GM19372 (cell line): ENCODE data around the gene SYT14.
"Not testable (repeated sequence)": the region's sequence is repeated elsewhere in the genome, so short reads cannot be mapped to it uniquely, and the experiment has no call there.

Experiments
- ATAC-seq: cut with Tn5 transposase; IDR thresholded peaks from one replicate; pipeline ENCODE4 v1.9.1; 2021; ENCODE audit warnings: mild to moderate bottlenecking, low read depth, moderate library complexity; ENCODE audit not compliant: unreplicated experiment

SYT14 gene

GRCh38 chr1:210022044-210022443 is 84.0 kb downstream of the SYT14 start:
- ATAC-seq, result no peak

- ATAC-seq, result no peak
These were observed 86.3 kb downstream of the SYT14 start for GRCh38 chr1:210024282-210024681.

- no peak for ATAC-seq
These were observed 87.0 kb downstream of the SYT14 start for GRCh38 chr1:210024996-210025395.

GRCh38 chr1:210025870-210026269 is 87.9 kb downstream of the SYT14 start:
- no peak for ATAC-seq

DNA sequence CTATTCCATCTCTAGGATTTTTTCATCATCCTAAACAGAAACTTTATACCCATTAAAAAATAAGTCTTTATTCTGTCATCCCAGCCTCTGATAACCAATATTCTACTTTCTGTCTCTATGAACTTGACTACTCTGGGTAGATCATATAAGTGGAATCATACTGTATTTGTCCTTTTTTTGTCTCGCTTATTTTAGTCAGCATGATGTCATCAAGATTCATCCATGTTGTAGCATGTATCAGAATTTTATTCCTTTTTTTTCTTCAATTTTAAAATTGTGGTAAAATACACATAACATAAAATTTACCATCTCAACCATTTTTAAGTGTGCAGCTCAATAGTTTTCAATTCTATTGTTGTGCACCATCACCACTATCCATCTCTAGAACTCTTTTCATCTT is 90.0 kb downstream of the SYT14 start:
- no peak for ATAC-seq

DNA sequence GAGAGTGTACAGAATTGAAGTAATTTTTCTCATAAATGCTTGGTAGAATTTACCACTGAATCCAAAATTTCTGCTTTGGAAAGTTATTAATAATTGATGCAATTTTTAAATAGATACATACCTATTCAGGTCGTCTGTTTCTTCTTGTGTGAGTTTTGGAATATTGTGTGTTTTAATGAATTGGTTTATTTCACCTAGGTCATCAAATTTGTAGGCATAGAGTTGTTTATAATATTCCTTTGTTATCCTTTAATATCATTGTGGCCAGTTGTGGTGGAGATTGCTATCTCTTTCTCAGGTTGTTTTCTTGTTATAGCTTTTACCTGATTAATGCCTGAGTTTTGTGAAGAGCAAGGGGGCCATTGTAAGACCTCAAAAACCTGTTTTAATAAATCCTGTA is 93.5 kb downstream of the SYT14 start:
- no peak for ATAC-seq

DNA sequence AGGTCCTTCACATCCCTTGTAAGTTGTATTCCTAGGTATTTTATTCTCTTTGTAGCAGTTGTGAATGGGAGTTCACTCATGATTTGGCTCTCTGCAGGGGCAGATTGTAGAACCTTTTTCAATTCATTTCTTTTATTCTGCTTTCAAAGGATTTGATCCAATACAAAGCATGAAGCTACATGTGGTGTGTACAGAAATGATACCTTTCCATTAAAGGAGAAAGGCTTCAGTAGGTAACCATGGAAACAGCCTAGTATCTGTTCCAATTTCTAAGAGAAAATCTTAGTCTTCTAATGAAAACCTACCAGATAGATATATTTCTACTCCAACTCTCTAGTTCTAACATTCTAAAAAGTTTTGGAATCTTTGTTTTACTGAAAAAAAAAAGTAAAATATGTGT is 105.0 kb downstream of the SYT14 start:
- ATAC-seq, result no peak

- no peak for ATAC-seq
These were observed 111.6 kb downstream of the SYT14 start for GRCh38 chr1:210049616-210050015.

- ATAC-seq, result not testable (repeated sequence)
These were observed 112.5 kb downstream of the SYT14 start for GRCh38 chr1:210050491-210050890.

DNA sequence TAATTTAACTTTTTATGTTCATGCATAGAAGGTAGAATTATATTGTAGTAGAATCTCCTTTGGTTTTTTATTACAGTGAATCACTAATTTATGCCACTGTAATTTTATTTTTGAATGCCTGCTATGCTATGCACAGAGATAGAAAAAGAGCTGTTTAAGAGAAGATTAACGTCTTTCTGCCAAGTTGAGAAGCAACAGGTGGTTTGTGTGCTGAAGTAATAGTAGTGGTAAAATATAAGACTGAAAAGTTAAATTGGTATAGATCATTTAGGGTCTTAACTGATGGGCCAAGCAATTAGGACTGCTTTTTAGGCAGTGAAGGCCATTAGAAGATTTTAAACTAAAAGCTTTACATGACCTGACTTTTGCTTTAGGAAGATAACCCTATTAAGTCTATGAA is 115.1 kb downstream of the SYT14 start:
- ATAC-seq, result no peak

- no peak for ATAC-seq
These were observed 119.6 kb downstream of the SYT14 start for GRCh38 chr1:210057593-210057992.

GRCh38 chr1:210061992-210062391 is 124.0 kb downstream of the SYT14 start:
- no peak for ATAC-seq

DNA sequence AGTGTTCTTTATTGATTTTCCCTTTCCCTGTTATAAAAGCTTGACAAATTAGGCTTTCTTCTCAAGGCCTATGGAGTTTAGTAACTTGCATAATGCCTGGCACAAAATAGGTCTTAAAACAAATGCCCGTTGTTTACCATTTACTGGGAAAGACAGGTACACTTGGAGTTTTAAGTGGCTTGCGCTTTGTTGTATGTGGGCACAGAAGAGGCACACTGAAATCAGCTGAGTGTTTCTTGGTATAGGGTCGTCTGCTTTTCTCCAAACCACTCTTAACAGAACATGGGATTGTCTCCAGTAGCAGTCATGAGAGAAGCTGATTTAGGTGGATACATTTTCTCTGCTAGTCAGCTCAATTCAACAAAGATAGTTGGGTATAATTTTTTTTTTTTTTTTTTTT is 132.5 kb downstream of the SYT14 start:
- ATAC-seq, result no peak

GRCh38 chr1:210072129-210072528 is 134.1 kb downstream of the SYT14 start:
- ATAC-seq, result no peak

DNA sequence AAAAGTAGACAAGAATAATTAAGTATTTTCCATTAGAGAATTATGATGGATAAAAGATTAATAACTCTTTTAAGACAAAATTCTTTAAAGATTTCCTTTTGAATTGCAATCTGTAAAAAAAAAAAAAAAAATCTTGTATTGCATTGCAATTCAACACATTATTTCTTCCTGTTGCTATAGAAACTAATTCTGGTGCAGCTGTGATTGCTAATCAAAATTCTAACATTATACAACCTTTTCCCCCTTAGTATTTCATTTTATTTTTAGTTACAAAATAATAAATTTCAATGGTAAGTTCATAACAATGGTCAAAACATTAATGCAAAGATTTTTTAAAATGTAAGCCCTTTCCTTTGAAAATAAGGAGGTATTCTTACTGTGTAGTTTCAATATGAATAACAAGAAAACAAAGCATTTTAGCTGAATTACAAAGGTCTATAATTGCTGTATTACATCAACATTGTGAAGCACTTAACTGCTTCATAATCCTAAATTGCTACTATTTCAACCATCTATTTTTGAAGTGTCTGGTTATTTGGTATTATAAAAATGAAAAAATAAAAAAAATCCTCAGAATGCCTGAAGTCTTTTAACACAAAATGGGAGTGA is 135.0 kb downstream of the SYT14 start:
- no peak for ATAC-seq

DNA sequence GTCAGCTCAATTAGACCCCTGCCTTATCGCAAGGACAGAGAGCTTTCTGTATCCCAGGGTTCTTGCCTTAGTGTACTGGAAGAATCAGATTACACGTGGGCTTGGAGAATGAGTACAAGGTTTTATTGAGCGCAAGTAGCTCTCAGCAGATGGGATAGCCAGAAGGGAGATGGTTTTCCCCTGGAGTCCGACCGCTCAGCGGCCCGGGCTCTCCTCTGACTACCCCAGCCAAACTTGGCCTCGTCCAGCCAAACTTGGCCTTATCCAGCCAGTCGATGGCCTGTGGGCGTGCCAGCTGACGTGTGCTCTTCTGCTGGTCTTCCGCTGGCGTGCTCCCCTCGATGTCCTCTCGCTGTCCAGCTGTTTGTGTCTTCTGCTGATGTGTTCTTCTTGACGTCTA is 136.9 kb downstream of the SYT14 start:
- no peak for ATAC-seq

GRCh38 chr1:210076620-210077019 is 138.6 kb downstream of the SYT14 start:
- no peak for ATAC-seq

DNA sequence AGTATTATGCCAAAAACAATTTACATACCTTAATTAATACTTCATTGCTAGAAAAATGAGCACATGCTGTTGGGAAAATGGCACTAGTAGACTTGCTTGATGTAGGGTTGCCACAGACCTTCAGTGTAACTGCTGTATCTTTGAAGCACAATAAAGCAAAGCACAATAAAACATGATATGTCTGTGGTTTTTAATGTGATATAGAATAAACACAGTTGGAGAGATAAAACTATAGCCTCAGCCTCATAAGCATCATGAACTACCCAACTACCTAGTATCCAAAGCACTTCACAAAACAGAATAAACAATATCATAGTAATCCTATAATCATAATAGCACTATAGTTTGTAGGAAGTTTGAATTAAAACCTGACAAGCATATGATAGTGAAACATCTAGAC is 143.5 kb downstream of the SYT14 start:
- no peak for ATAC-seq

GRCh38 chr1:210085359-210085758 is 147.3 kb downstream of the SYT14 start:
- ATAC-seq, result no peak

DNA sequence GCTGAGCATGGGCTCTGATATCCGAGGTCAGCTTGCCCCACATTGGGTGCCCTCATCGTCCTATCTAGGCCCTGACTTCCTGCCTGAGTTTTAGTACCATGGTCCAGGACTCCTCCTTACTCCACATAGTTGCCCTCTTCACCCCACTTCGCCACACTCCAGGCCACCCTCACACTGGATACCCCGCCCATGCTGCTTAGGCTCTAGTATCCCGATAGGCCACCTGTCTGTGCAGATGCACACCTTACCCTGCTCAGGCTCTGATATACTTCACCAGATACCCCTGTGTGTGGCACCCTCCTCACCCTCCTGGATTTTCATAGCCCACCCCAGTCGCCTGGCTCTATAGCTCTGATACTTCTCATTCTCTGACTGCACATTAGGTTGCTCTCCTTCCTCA is 149.0 kb downstream of the SYT14 start:
- no peak for ATAC-seq

- no peak for ATAC-seq
These were observed 151.8 kb downstream of the SYT14 start for GRCh38 chr1:210089855-210090254.

- no peak for ATAC-seq
These were observed 154.3 kb downstream of the SYT14 start for GRCh38 chr1:210092366-210092765.

GRCh38 chr1:210093461-210093860 is 155.4 kb downstream of the SYT14 start:
- ATAC-seq, result no peak
